SK-N-SH treated with all-trans-retinoic acid at 6 μM for 48 hours (cell line): ENCODE results near the gene NFASC.

Experiments used
- ATAC-seq: fragments of 200-7000 bp; cut with Tn5 transposase; 3 replicates; pipeline ENCODE4 v1.9.1; 2020; ENCODE audit warnings: mild to moderate bottlenecking, moderate library complexity
- BACH2 ChIP-seq: fragments of 250-450 bp; sonication (Bioruptor Pico); IDR thresholded peaks from 2 replicates; pipeline ENCODE4 v1.9.0; 2021; ENCODE audit warnings: mild to moderate bottlenecking, borderline replicate concordance
- CREB5 ChIP-seq: fragments of 250-450 bp; sonication (Bioruptor Pico); IDR thresholded peaks from 2 replicates; pipeline ENCODE4 v1.5.1; 2020; ENCODE audit warnings: low read depth, mild to moderate bottlenecking, moderate library complexity
- CSDC2 ChIP-seq: fragments of 250-450 bp; sonication (Bioruptor Pico); IDR thresholded peaks from 2 replicates; pipeline ENCODE4 v1.5.0; 2020; ENCODE audit warnings: mild to moderate bottlenecking, moderate library complexity
- CSRNP3 ChIP-seq: fragments of 250-450 bp; sonication (Bioruptor Pico); IDR thresholded peaks from 2 replicates; pipeline ENCODE4 v1.5.1; 2021; ENCODE audit warnings: mild to moderate bottlenecking, moderate library complexity
- ESRRG ChIP-seq: fragments of 250-450 bp; sonication (Bioruptor Pico); IDR thresholded peaks from 2 replicates; pipeline ENCODE4 v1.6.1; 2021; ENCODE audit warnings: mild to moderate bottlenecking
- ISL1 ChIP-seq: fragments of 250-450 bp; sonication (Bioruptor Pico); IDR thresholded peaks from 2 replicates; pipeline ENCODE4 v2.1.2; 2022; ENCODE audit warnings: mild to moderate bottlenecking, moderate library complexity
- OSR1 ChIP-seq: fragments of 250-450 bp; sonication (Bioruptor Pico); IDR thresholded peaks from 2 replicates; pipeline ENCODE4 v1.8.0; 2022; ENCODE audit warnings: moderate library complexity, mild to moderate bottlenecking, inconsistent platforms
- PATZ1 ChIP-seq: fragments of 250-450 bp; sonication (Bioruptor Pico); IDR thresholded peaks from 2 replicates; pipeline ENCODE4 v1.8.0; 2020; ENCODE audit warnings: mild to moderate bottlenecking, moderate library complexity, borderline replicate concordance
- POU6F1 ChIP-seq: fragments of 250-450 bp; sonication (Bioruptor Pico); IDR thresholded peaks from 2 replicates; pipeline ENCODE4 v1.8.0; 2021; ENCODE audit warnings: low read depth, mild to moderate bottlenecking, moderate library complexity, borderline replicate concordance
- PPARA ChIP-seq: fragments of 250-450 bp; sonication (Bioruptor Pico); IDR thresholded peaks from 2 replicates; pipeline ENCODE4 v1.5.0; 2020; ENCODE audit warnings: mild to moderate bottlenecking, borderline replicate concordance
- RARB ChIP-seq: fragments of 250-450 bp; sonication (Bioruptor Pico); IDR thresholded peaks from 2 replicates; pipeline ENCODE4 v1.8.0; 2021; ENCODE audit warnings: mild to moderate bottlenecking, moderate library complexity
- SNAI2 ChIP-seq: fragments of 250-450 bp; sonication (Bioruptor Pico); IDR thresholded peaks from 2 replicates; pipeline ENCODE4 v1.5.0; 2020; ENCODE audit warnings: mild to moderate bottlenecking, moderate library complexity
- TCF4 ChIP-seq: fragments of 250-450 bp; sonication (Bioruptor Pico); IDR thresholded peaks from 2 replicates; pipeline ENCODE4 v1.8.0; 2021; ENCODE audit warnings: mild to moderate bottlenecking, moderate library complexity, borderline replicate concordance
- TSHZ2 ChIP-seq: fragments of 250-450 bp; sonication (Bioruptor Pico); IDR thresholded peaks from 2 replicates; pipeline ENCODE4 v1.5.0; 2020; ENCODE audit warnings: mild to moderate bottlenecking, moderate library complexity
- ZC3H10 ChIP-seq: fragments of 250-450 bp; sonication (Bioruptor Pico); IDR thresholded peaks from 2 replicates; pipeline ENCODE4 v1.5.1; 2021; ENCODE audit warnings: mild to moderate bottlenecking, moderate library complexity
- ZFP3 ChIP-seq: fragments of 250-450 bp; sonication (Bioruptor Pico); IDR thresholded peaks from 2 replicates; pipeline ENCODE4 v1.5.0; 2020; ENCODE audit warnings: mild to moderate bottlenecking, moderate library complexity
- ZFP30 ChIP-seq: fragments of 450-650 bp; formaldehyde crosslinking; IDR thresholded peaks from 2 replicates; pipeline ENCODE4 v1.5.0; 2022; ENCODE audit warnings: mild to moderate bottlenecking, moderate library complexity
- ZNF565 ChIP-seq: fragments of 450-650 bp; formaldehyde crosslinking; conservative IDR thresholded peaks from 2 replicates; pipeline ENCODE4 v1.5.0; 2020; ENCODE audit warnings: low read depth, mild to moderate bottlenecking, moderate library complexity
- ZNF70 ChIP-seq: fragments of 450-650 bp; formaldehyde crosslinking; IDR thresholded peaks from 2 replicates; pipeline ENCODE4 v1.5.0; 2020; ENCODE audit warnings: mild to moderate bottlenecking, moderate library complexity
- ZNF8 ChIP-seq: fragments of 450-650 bp; formaldehyde crosslinking; IDR thresholded peaks from 2 replicates; pipeline ENCODE4 v1.5.0; 2020; ENCODE audit warnings: mild to moderate bottlenecking, moderate library complexity

Gene NFASC

GRCh38 chr1:204983881-204984280 is 113.2 kb downstream of the NFASC start (continued):
- no peak for TF ChIP-seq CREB5 (CRISPR knock-in tag)
- no peak for TF ChIP-seq PATZ1 (CRISPR knock-in tag)
- TF ChIP-seq RARB (CRISPR knock-in tag), result no peak

GRCh38 chr1:204984499-204984898 is 113.8 kb downstream of the NFASC start:
- TF ChIP-seq ZNF70 (CRISPR knock-in tag) (no peak), ESRRG (CRISPR knock-in tag) (no peak), ZFP3 (no peak), OSR1 (CRISPR knock-in tag) (no peak), SNAI2 (CRISPR knock-in tag) (no peak), ZNF565 (CRISPR knock-in tag) (no peak), ZNF8 (CRISPR knock-in tag) (no peak), PATZ1 (CRISPR knock-in tag) (no peak), CSDC2 (CRISPR knock-in tag) (no peak), ZC3H10 (CRISPR knock-in tag) (no peak), CSRNP3 (CRISPR knock-in tag) (no peak), BACH2 (CRISPR knock-in tag) (no peak), ISL1 (CRISPR knock-in tag) (no peak), TSHZ2 (CRISPR knock-in tag) (no peak)
- TF ChIP-seq, all 23 proteins: peak for 0
- no peak for ATAC-seq

- no peak for ATAC-seq
- no peak for TF ChIP-seq TSHZ2 (CRISPR knock-in tag)
- TF ChIP-seq POU6F1 (CRISPR knock-in tag), result no peak
- no peak for TF ChIP-seq ZNF8 (CRISPR knock-in tag)
- no peak for TF ChIP-seq TCF4 (CRISPR knock-in tag)
- no peak for TF ChIP-seq CREB5 (CRISPR knock-in tag)
- no peak for TF ChIP-seq CSDC2 (CRISPR knock-in tag)
- TF ChIP-seq OSR1 (CRISPR knock-in tag), result no peak
- no peak for TF ChIP-seq CSRNP3 (CRISPR knock-in tag)
- TF ChIP-seq ZC3H10 (CRISPR knock-in tag), result no peak
- no peak for TF ChIP-seq PPARA (CRISPR knock-in tag)
- TF ChIP-seq ZFP3, result no peak
- no peak for TF ChIP-seq ZFP30 (CRISPR knock-in tag)
- no peak for TF ChIP-seq RARB (CRISPR knock-in tag)
- no peak for TF ChIP-seq ESRRG (CRISPR knock-in tag)
Observed at GRCh38 chr1:204986181-204986580, 115.5 kb downstream of the NFASC start.
